ENCODE data around the gene ELMOD1. TPM values are rescaled to one million over a fixed set of nuclear protein-coding genes. Genes with fewer than 3 reads are reported as not detected.

Gene ELMOD1
- total and polyA plus RNA-seq, 2 of the 4 experiments (the other 2 are of a cell fraction): 0.18 to 0.29 TPM

DNA sequence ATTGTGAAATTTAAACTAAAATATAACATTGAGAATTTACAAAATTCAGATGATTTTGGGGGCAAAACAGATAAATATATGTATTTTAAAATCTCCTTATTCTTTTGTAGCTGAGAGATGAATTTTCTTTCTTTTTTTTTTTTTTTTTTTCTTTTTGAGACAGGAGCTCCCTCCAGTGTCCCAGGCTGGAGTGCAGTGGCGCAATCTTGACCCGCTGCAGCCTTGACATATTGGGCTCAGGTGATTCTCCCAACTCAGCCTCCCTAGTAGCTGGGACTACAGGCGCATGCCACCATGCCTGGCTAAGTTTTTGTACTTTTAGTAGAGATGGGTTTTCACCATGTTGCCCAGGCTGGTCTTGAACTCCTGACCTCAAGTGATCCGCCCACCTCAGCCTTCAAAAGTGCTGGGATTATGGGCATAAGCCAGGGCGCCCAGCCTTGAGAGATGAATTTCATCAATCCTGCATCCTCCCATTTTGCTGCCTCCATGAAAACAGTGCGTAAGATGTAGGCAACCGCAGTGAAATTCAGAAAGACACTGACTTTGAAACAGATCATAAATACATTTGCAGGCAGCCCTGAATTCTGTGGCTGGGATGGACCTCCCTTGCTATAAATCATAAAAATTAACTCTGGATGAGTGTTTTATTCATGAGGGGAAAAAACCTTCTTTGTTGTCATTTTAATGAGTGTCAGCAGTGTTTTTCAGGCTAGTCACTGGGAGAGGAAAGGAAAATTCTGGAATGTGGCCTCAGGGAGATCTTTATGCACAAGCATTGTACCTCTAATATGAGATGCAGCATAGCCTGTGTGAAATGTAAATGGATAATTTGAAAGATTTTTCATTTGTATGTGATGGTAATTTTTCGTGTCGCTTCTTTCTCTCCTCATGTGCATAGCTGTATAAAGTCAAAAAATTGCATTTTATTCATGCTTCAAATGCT, 14.4 kb downstream of the ELMOD1 start:
- Histone ChIP-seq H2BK15ac (ENCODE audit: low read depth, low read length) (no peak overlapping the region), H3K4me2 (ENCODE audit: low read depth, low read length) (no peak overlapping the region), H3K56ac (ENCODE audit: extremely low read depth, insufficient read depth, low read length) (no peak overlapping the region), H2BK5ac (ENCODE audit: low read depth, low read length, poor library complexity, severe bottlenecking) (no peak overlapping the region), H3K4me3 (ENCODE audit: insufficient read depth, low read depth, low read length) (no peak overlapping the region), H3K36me3 (ENCODE audit: control insufficient read depth, insufficient read depth, low read length) (no peaks in the 10 kb centered on the region), H2AFZ (replicated peaks; ENCODE audit: low read length, poor library complexity) (no peak overlapping the region), H3K79me1 (ENCODE audit: low read depth in 1 of 2, low read length in 2 of 2) (no peaks in the 10 kb centered on the region), H2BK120ac (ENCODE audit: low read depth, low read length) (no peak overlapping the region), H3K27me3 (ENCODE audit: control insufficient read depth, insufficient read depth, low read length) (peaks cover 10% of the 10 kb centered on the region; the same call in 1 of the 2 replicates), H3K23ac (ENCODE audit: low read depth, low read length) (no peak overlapping the region), H3K4me1 (ENCODE audit: control insufficient read depth, insufficient read depth, low read length) (no peaks in the 10 kb centered on the region), H2AK5ac (ENCODE audit: low read depth, low read length) (no peak overlapping the region), H4K5ac (ENCODE audit: low read depth, low read length) (no peak overlapping the region), H2BK20ac (ENCODE audit: low read depth, low read length) (no peak overlapping the region), H2AK9ac (replicated peaks; ENCODE audit: low read depth, low read length, poor library complexity) (no peak overlapping the region), H3K9ac (ENCODE audit: low read depth, low read length) (no peak overlapping the region), H4K8ac (ENCODE audit: low read depth in 2 of 2, low read length in 2 of 2) (no peak overlapping the region), H3K27ac (ENCODE audit: insufficient read depth, low read length) (no peak overlapping the region), H4K91ac (ENCODE audit: insufficient read depth, low read depth, low read length) (no peak overlapping the region), H3K9me1 (ENCODE audit: insufficient read depth, low read length) (no peaks in the 10 kb centered on the region), H3K14ac (replicated peaks; ENCODE audit: low read depth, low read length) (no peak overlapping the region), H3K18ac (ENCODE audit: low read depth, low read length) (no peak overlapping the region), H3K9me3 (ENCODE audit: control insufficient read depth, insufficient read depth, low read length) (no peaks in the 10 kb centered on the region), H4K20me1 (ENCODE audit: insufficient read depth, low read length) (no peaks in the 10 kb centered on the region), H3K4ac (ENCODE audit: low read depth, low read length) (no peak overlapping the region)
- CTCF ChIA-PET: interaction anchor here (0.6 to 0.8 kb wide), 3 partner anchors 9 to 100 kb away, joined by 3 to 4 read pairs (median 3); no protein-coding TSS in a partner anchor
- dilution Hi-C loops (cut with HindIII; ENCODE audit: low sequenced_read_pairs, unreplicated experiment): no loop called here
- DNase-seq (no peak), ATAC-seq (ENCODE audit: low read depth) (no peak)
- 80% methylated on average over 3 of the region's 9 CpGs; no CpG with 5 or more reads in 1 of the 2 experiments for WGBS, 2 experiments (ENCODE audit: extremely low coverage in 2 of 2, insufficient read length in 1 of 2)
- intact Hi-C loops (cut with micrococcal nuclease): loop anchor here (5.0 kb wide), 1 partner anchor 57 kb away; no protein-coding TSS in a partner anchor
- in situ Hi-C loops (cut with MboI; ENCODE audit: low sequenced_read_pairs): no loop called here
- TF ChIP-seq BHLHE40 (IDR thresholded peaks at IDR 0.05; ENCODE audit: low read depth, low read length) (no peak), CHD1 (IDR thresholded peaks at IDR 0.05; ENCODE audit: low read depth, low read length) (no peak)
- TF ChIP-seq, protein P1, sequence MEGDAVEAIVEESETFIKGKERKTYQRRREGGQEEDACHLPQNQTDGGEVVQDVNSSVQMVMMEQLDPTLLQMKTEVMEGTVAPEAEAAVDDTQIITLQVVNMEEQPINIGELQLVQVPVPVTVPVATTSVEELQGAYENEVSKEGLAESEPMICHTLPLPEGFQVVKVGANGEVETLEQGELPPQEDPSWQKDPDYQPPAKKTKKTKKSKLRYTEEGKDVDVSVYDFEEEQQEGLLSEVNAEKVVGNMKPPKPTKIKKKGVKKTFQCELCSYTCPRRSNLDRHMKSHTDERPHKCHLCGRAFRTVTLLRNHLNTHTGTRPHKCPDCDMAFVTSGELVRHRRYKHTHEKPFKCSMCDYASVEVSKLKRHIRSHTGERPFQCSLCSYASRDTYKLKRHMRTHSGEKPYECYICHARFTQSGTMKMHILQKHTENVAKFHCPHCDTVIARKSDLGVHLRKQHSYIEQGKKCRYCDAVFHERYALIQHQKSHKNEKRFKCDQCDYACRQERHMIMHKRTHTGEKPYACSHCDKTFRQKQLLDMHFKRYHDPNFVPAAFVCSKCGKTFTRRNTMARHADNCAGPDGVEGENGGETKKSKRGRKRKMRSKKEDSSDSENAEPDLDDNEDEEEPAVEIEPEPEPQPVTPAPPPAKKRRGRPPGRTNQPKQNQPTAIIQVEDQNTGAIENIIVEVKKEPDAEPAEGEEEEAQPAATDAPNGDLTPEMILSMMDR (conservative IDR thresholded peaks at IDR 0.05; ENCODE audit: low read depth, low read length): 0 out of 2 replicates have a peak, but pooled peaks have one; percentile 4
- BruUV-seq (replicated peaks): no TSS peak
- POLR2A ChIA-PET (ENCODE audit: unreplicated experiment): interaction anchor here (1.1 kb wide), 1 partner anchor 41 kb away, joined by 4 read pairs; no protein-coding TSS in a partner anchor
